H9 (cell line): Measurements from ENCODE around the gene PPM1J. TPM values are rescaled to one million over a fixed set of nuclear protein-coding genes. Genes with fewer than 3 reads are reported as not detected.

Source experiments
- DNase-seq: peaks from one replicate; pipeline ENCODE4 v3.0.0-alpha.2; 2017
- H2AFZ ChIP-seq: one replicate; pipeline ENCODE4 v1.6.1; 2013; ENCODE audit warnings: mild to moderate bottlenecking, low read length, control low read depth, moderate library complexity
- H2AK5ac ChIP-seq: 2 replicates; pipeline ENCODE4 v1.6.1; 2013; ENCODE audit warnings: low read length, control low read depth, mixed read lengths; ENCODE audit not compliant: insufficient read length
- H2BK120ac ChIP-seq: one replicate; pipeline ENCODE4 v1.6.1; 2013; ENCODE audit warnings: low read depth, mild to moderate bottlenecking, low read length, control low read depth, inconsistent platforms; ENCODE audit not compliant: poor library complexity, severe bottlenecking
- H2BK12ac ChIP-seq: 2 replicates; pipeline ENCODE4 v1.6.1; 2013; ENCODE audit warnings: low read length, control low read depth, mixed read lengths, low read depth; ENCODE audit not compliant: insufficient read length
- H2BK15ac ChIP-seq: 2 replicates; pipeline ENCODE4 v1.6.1; 2013; ENCODE audit warnings: low read depth, low read length, control low read depth
- H2BK20ac ChIP-seq: one replicate; pipeline ENCODE4 v1.6.1; 2013; ENCODE audit warnings: low read depth, mild to moderate bottlenecking, low read length, control low read depth, inconsistent platforms; ENCODE audit not compliant: poor library complexity, severe bottlenecking
- H2BK5ac ChIP-seq: 2 replicates; pipeline ENCODE4 v1.6.1; 2013; ENCODE audit warnings: low read length, control low read depth, mixed read lengths; ENCODE audit not compliant: insufficient read length
- H3K14ac ChIP-seq: 2 replicates; pipeline ENCODE4 v1.6.1; 2013; ENCODE audit warnings: low read length, control low read depth; ENCODE audit not compliant: insufficient read depth
- H3K18ac ChIP-seq: 2 replicates; pipeline ENCODE4 v1.6.1; 2013; ENCODE audit warnings: low read depth, mild to moderate bottlenecking, mixed read lengths, low read length, control low read depth; ENCODE audit not compliant: insufficient read length
- H3K23ac ChIP-seq: 2 replicates; pipeline ENCODE4 v1.6.1; 2013; ENCODE audit warnings: low read length, control low read depth, mixed read lengths, low read depth; ENCODE audit not compliant: insufficient read length
- H3K23me2 ChIP-seq: 2 replicates; pipeline ENCODE4 v1.6.1; 2013; ENCODE audit warnings: low read depth, mild to moderate bottlenecking, mixed read lengths, low read length, control low read depth; ENCODE audit not compliant: insufficient read length, poor library complexity, severe bottlenecking
- H3K27ac ChIP-seq: 2 replicates; pipeline ENCODE4 v1.5.1; 2013; ENCODE audit warnings: low read length, control low read depth, mixed read lengths, low read depth; ENCODE audit not compliant: insufficient read length
- H3K27me3 ChIP-seq: 2 replicates; pipeline ENCODE4 v1.6.1; 2013; ENCODE audit warnings: low read length, control low read depth, inconsistent platforms; ENCODE audit not compliant: insufficient read depth
- H3K4ac ChIP-seq: 2 replicates; pipeline ENCODE4 v1.6.1; 2013; ENCODE audit warnings: low read depth, mild to moderate bottlenecking, control low read depth, inconsistent platforms, low read length, moderate library complexity
- H3K4me1 ChIP-seq: 2 replicates; pipeline ENCODE4 v1.6.1; 2013; ENCODE audit warnings: low read length, control low read depth, inconsistent platforms; ENCODE audit not compliant: insufficient read depth
- H3K4me2 ChIP-seq: 2 replicates; pipeline ENCODE4 v1.6.1; 2013; ENCODE audit warnings: low read length, control low read depth, mixed read lengths; ENCODE audit not compliant: insufficient read length, insufficient read depth
- H3K56ac ChIP-seq: 2 replicates; pipeline ENCODE4 v1.6.1; 2013; ENCODE audit warnings: low read depth, mild to moderate bottlenecking, mixed read lengths, low read length, control low read depth; ENCODE audit not compliant: insufficient read length
- H3K79me1 ChIP-seq: 2 replicates; pipeline ENCODE4 v1.6.1; 2013; ENCODE audit warnings: low read depth, mild to moderate bottlenecking, moderate library complexity, low read length, control low read depth, inconsistent platforms; ENCODE audit not compliant: insufficient read depth, poor library complexity, severe bottlenecking
- H3K79me2 ChIP-seq: 2 replicates; pipeline ENCODE4 v1.6.1; 2013; ENCODE audit warnings: low read length, control low read depth, inconsistent platforms; ENCODE audit not compliant: insufficient read depth
- H3K9ac ChIP-seq: 2 replicates; pipeline ENCODE4 v1.6.1; 2013; ENCODE audit warnings: low read length, control low read depth, mixed read lengths; ENCODE audit not compliant: insufficient read length; ENCODE audit errors: extremely low read depth
- H3K9me3 ChIP-seq: one replicate; pipeline ENCODE4 v1.6.1; 2013; ENCODE audit warnings: low read depth, low read length, inconsistent platforms; ENCODE audit not compliant: control insufficient read depth
- H3T11ph ChIP-seq: one replicate; pipeline ENCODE4 v1.6.1; 2013; ENCODE audit warnings: mild to moderate bottlenecking, low read length, control low read depth, inconsistent platforms
- H4K20me1 ChIP-seq: one replicate; pipeline ENCODE4 v1.6.1; 2013; ENCODE audit not compliant: control insufficient read depth, insufficient read length, insufficient read depth
- H4K5ac ChIP-seq: 2 replicates; pipeline ENCODE4 v1.6.1; 2013; ENCODE audit warnings: low read depth, mild to moderate bottlenecking, mixed read lengths, low read length, control low read depth; ENCODE audit not compliant: insufficient read length
- H4K8ac ChIP-seq: replicated peaks from 2 replicates; pipeline ENCODE4 v1.6.1; 2013; ENCODE audit warnings: low read length, control low read depth, mixed read lengths, low read depth; ENCODE audit not compliant: insufficient read length
- H4K91ac ChIP-seq: 2 replicates; pipeline ENCODE4 v1.6.1; 2013; ENCODE audit warnings: low read depth, mild to moderate bottlenecking, moderate library complexity, mixed read lengths, low read length, control low read depth; ENCODE audit not compliant: insufficient read length
- H3K27ac Mint-ChIP-seq, 3 experiments: 2 replicates in 2 of 3; 3 replicates in 1 of 3; pipeline ENCODE4 v1.8.0; 2020 to 2021; ENCODE audit warnings: mixed read lengths in 3 of 3, mild to moderate bottlenecking in 1 of 3, moderate library complexity in 1 of 3
- H3K27me3 Mint-ChIP-seq: 2 replicates; pipeline ENCODE4 v1.8.0; 2021; ENCODE audit warnings: low read depth, mild to moderate bottlenecking, moderate library complexity, mixed read lengths
- H3K36me3 Mint-ChIP-seq, 3 experiments: 2 replicates in 2 of 3; 3 replicates in 1 of 3; pipeline ENCODE4 v1.8.0; 2020 to 2021; ENCODE audit warnings: low read depth in 3 of 3, mixed read lengths in 3 of 3; ENCODE audit not compliant: insufficient read depth in 1 of 3
- H3K4me1 Mint-ChIP-seq, 2 experiments: 2 replicates each; pipeline ENCODE4 v1.8.0; 2020; ENCODE audit warnings: mixed read lengths in 2 of 2
- H3K4me3 Mint-ChIP-seq, 2 experiments: 2 replicates in 1 of 2; 3 replicates in 1 of 2; pipeline ENCODE4 v1.8.0; 2020 to 2021; ENCODE audit warnings: mild to moderate bottlenecking in 2 of 2, mixed read lengths in 2 of 2, moderate library complexity in 1 of 2
- H3K9me3 Mint-ChIP-seq, 2 experiments: 2 replicates in 1 of 2; 3 replicates in 1 of 2; pipeline ENCODE4 v1.8.0; 2020; ENCODE audit warnings: mild to moderate bottlenecking in 2 of 2, mixed read lengths in 2 of 2, moderate library complexity in 1 of 2
- CTCF ChIP-seq: fragments of 200-600 bp; sonication (generic); conservative IDR thresholded peaks from 3 replicates; pipeline ENCODE4 v1.8.0; 2021; ENCODE audit warnings: antibody characterized with exemption, mild to moderate bottlenecking
- WGBS: extraction: QIAGEN DNeasy Blood & Tissue Kit; methylation state at CpG from one replicate; pipeline ENCODE4 v1.1.7; 2013; ENCODE audit warnings: missing lambda C conversion rate, low lambda C conversion rate, mixed read lengths; ENCODE audit not compliant: insufficient read length; ENCODE audit errors: extremely low coverage; 5-methylcytosine and 5-hydroxymethylcytosine counted together
- total RNA-seq: library from RNA; stranded (reverse); gene quantifications from 2 replicates; pipeline ENCODE4 v1.2.1, GENCODE V29; 2021

PPM1J gene
- total RNA-seq, 1 experiment from 2014 or later, result 12.7 TPM

GRCh38 chr1:112719706-112720105 lies 4.6 kb upstream of the PPM1J start:
- no peaks in the 10 kb centered on the region for H3K79me1 ChIP-seq
- Mint-ChIP-seq H3K4me1 (peaks cover 34 to 35% of the 10 kb centered on the region in 2 experiments), H3K9me3 (peaks cover 0 to 3% of the 10 kb centered on the region in 2 experiments; a peak in 2 of 5 replicates), H3K27ac (no peak overlapping the region), H3K27me3 (peaks cover 61% of the 10 kb centered on the region), H3K4me3 (no peak overlapping the region), H3K36me3 (no peaks in the 10 kb centered on the region; a peak in 1 of 7 replicates)
- no peak overlapping the region for H2BK20ac ChIP-seq
- no peaks in the 10 kb centered on the region for H4K20me1 ChIP-seq
- DNase-seq, result no peak
- H2BK12ac ChIP-seq, result no peak overlapping the region
- no peak overlapping the region for H3K56ac ChIP-seq
- no peak overlapping the region for H3K9ac ChIP-seq
- no peak overlapping the region for H3K4me2 ChIP-seq
- peaks cover 4% of the 10 kb centered on the region; the same call in 1 of the 2 replicates for H3K4me1 ChIP-seq
- WGBS, result no CpG with 5 or more reads among the region's 2 CpGs
- no peaks in the 10 kb centered on the region for H3K79me2 ChIP-seq
- H3K27me3 ChIP-seq, result no peaks in the 10 kb centered on the region; the same call in 1 of the 2 replicates
- no peak overlapping the region for H2BK5ac ChIP-seq
- H2BK120ac ChIP-seq, result no peak overlapping the region
- H2AFZ ChIP-seq, result no peak overlapping the region
- no peak overlapping the region for H4K91ac ChIP-seq
- H3T11ph ChIP-seq, result no peak overlapping the region
- H3K9me3 ChIP-seq, result no peaks in the 10 kb centered on the region
- H4K5ac ChIP-seq, result no peak overlapping the region
- no peak overlapping the region for H3K23ac ChIP-seq
- no peak overlapping the region for H3K18ac ChIP-seq
- H2BK15ac ChIP-seq, result no peak overlapping the region
- H3K23me2 ChIP-seq, result peaks cover 9% of the 10 kb centered on the region
- no peak overlapping the region for H3K4ac ChIP-seq
- no peak overlapping the region for H2AK5ac ChIP-seq
- TF ChIP-seq CTCF, result no peak
- H3K14ac ChIP-seq, result no peak overlapping the region
- H4K8ac ChIP-seq, result no peak overlapping the region
- no peak overlapping the region for H3K27ac ChIP-seq
